Common myeloid progenitor, CD34-positive (primary cell): Measurements from ENCODE around the gene LAMA5.

ENCODE experiments used
- CTCF ChIA-PET: fragments of 350-600 bp; sonication (Branson Sonifier 250); formaldehyde crosslinking; loops from one replicate; lab custom pipeline; 2021; ENCODE audit warnings: antibody characterized with exemption; lab: Charles Lee
- POLR2A ChIA-PET: fragments of 350-600 bp; sonication (Branson Sonifier 250); formaldehyde crosslinking; loops from one replicate; lab custom pipeline; 2021; ENCODE audit warnings: antibody characterized with exemption; lab: Charles Lee
- DNase-seq, 3 donors: peaks; one replicate each; pipeline versions ENCODE4 v3.0.0 to v3.0.0-alpha.2; 2013
- H3K27ac ChIP-seq, 2 experiments: 1 replicate in 1 of 2; 2 replicates in 1 of 2; pipeline ENCODE4 v1.7.0; 2013; ENCODE audit warnings: inconsistent platforms in 2 of 2, low read length in 2 of 2, mild to moderate bottlenecking in 2 of 2, low read depth in 1 of 2, moderate library complexity in 1 of 2; ENCODE audit not compliant: severe bottlenecking in 2 of 2, insufficient read depth in 1 of 2, poor library complexity in 1 of 2
- H3K27me3 ChIP-seq, 5 experiments: replicated peaks in 2 of 5; 1 replicate in 3 of 5; 2 replicates in 2 of 5; pipeline versions ENCODE4 v1.6.1 to v1.7.0; 2013; ENCODE audit warnings: low read length in 4 of 5, mild to moderate bottlenecking in 2 of 5, moderate library complexity in 2 of 5, inconsistent platforms in 1 of 5; ENCODE audit not compliant: insufficient read depth in 5 of 5, control insufficient read depth in 4 of 5
- H3K36me3 ChIP-seq, 4 experiments: 1 replicate in 2 of 4; 2 replicates in 2 of 4; pipeline versions ENCODE4 v1.6.1 to v1.7.0; 2013; ENCODE audit warnings: low read length in 3 of 4, control low read depth in 1 of 4, mild to moderate bottlenecking in 1 of 4; ENCODE audit not compliant: control insufficient read depth in 4 of 4, insufficient read depth in 4 of 4
- H3K4me1 ChIP-seq, 4 experiments: 1 replicate in 3 of 4; 2 replicates in 1 of 4; pipeline versions ENCODE4 v1.6.1 to v1.7.1; 2013; ENCODE audit warnings: low read length in 3 of 4, mild to moderate bottlenecking in 3 of 4, control low read depth in 1 of 4, inconsistent platforms in 1 of 4, moderate library complexity in 1 of 4; ENCODE audit not compliant: control insufficient read depth in 4 of 4, insufficient read depth in 4 of 4; ENCODE audit errors: control extremely low read depth in 1 of 4
- H3K4me3 ChIP-seq, 7 experiments: 1 replicate in 4 of 7; 2 replicates in 3 of 7; pipeline versions ENCODE4 v1.5.1 to v1.7.0; 2013; ENCODE audit warnings: mild to moderate bottlenecking in 7 of 7, low read length in 6 of 7, moderate library complexity in 6 of 7, inconsistent platforms in 2 of 7, low read depth in 2 of 7, control low read depth in 1 of 7; ENCODE audit not compliant: insufficient read depth in 4 of 7, control insufficient read depth in 1 of 7; ENCODE audit errors: extremely low read depth in 1 of 7
- H3K9me3 ChIP-seq, 5 experiments: 1 replicate in 4 of 5; 2 replicates in 1 of 5; pipeline versions ENCODE4 v1.6.1 to v1.7.1; 2013; ENCODE audit warnings: low read length in 4 of 5, mild to moderate bottlenecking in 2 of 5, inconsistent platforms in 1 of 5, low read depth in 1 of 5, moderate library complexity in 1 of 5; ENCODE audit not compliant: control insufficient read depth in 4 of 5, insufficient read depth in 2 of 5; ENCODE audit errors: control extremely low read depth in 1 of 5
- WGBS: methylation state at CpG from one replicate; pipeline ENCODE4 v1.1.5; 2013; ENCODE audit not compliant: insufficient coverage; 5-methylcytosine and 5-hydroxymethylcytosine counted together

LAMA5 gene

GRCh38 chr20:62263396-62263795 lies 103.7 kb downstream of the LAMA5 start:
- DNase-seq, result no peak
- Histone ChIP-seq H3K9me3 (peaks cover 0 to 14% (median 6%) of the 10 kb centered on the region in 5 experiments), H3K27ac (no peak overlapping the region), H3K4me1 (no peaks in the 10 kb centered on the region), H3K4me3 (no peak overlapping the region), H3K27me3 (no peaks in the 10 kb centered on the region), H3K36me3 (peaks cover 12 to 81% (median 51%) of the 10 kb centered on the region in 4 experiments)
- ChIA-PET CTCF (no interaction called here), POLR2A (no interaction called here)
- WGBS, result 93% methylated on average over 14 of the region's 14 CpGs

DNA sequence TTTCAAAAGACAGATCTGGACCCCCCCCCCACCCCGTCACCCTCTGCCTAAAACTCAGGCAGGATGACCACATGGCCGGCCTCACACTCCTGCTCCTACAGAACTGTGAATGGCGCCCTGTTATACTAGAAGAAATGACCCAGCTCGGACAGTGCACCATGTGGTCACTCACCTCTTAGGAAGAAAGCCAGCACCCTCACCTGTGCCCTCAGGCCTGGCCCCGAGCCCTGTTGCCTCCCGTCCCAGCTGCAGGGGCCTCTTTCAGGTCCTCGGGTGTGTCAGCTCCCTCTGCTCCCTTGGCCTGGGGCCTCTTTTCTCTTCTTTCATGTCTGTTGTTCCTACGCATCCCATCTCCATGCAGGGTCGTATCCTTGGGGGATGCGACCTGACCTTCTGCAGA lies 105.0 kb downstream of the LAMA5 start:
- ChIA-PET POLR2A (no interaction called here), CTCF (no interaction called here)
- Histone ChIP-seq H3K36me3 (peaks cover 12 to 86% (median 54%) of the 10 kb centered on the region in 4 experiments), H3K4me3 (no peak overlapping the region), H3K4me1 (no peaks in the 10 kb centered on the region), H3K27me3 (no peaks in the 10 kb centered on the region), H3K9me3 (peaks cover 0 to 14% (median 6%) of the 10 kb centered on the region in 5 experiments), H3K27ac (no peak overlapping the region)
- DNase-seq, result no peak
- WGBS, result 97% methylated on average over 8 of the region's 10 CpGs

DNA sequence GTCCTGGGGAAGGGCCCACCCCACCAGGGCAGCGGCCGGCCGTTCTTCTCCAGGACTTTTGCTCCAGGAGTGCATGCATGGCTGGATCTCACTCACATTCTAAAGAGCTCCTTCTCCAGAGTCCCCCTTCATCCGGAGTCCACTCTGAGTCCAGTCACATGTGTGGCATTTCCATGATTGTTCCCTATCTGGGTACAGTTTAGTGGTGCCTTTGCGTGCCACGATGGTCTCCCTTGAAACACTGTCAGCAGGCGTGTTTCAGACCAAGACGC lies 107.9 kb downstream of the LAMA5 start:
- WGBS, result 94% methylated on average over 8 of the region's 8 CpGs
- no peak for DNase-seq
- POLR2A ChIA-PET, result no interaction called here
- no peaks in the 10 kb centered on the region for H3K4me1 ChIP-seq
- H3K36me3 ChIP-seq, result peaks cover 8 to 69% (median 49%) of the 10 kb centered on the region in 4 experiments
- H3K9me3 ChIP-seq, result peaks cover 0 to 3% (median 0%) of the 10 kb centered on the region in 5 experiments
- H3K27me3 ChIP-seq, result no peaks in the 10 kb centered on the region
- CTCF ChIA-PET, result interaction anchor here (1.5 to 2.3 kb wide), 2 partner anchors 16 to 234 kb away, joined by 5 read pairs; no protein-coding TSS in a partner anchor
- no peak overlapping the region for H3K27ac ChIP-seq
- no peak overlapping the region for H3K4me3 ChIP-seq
